H9 (cell line): Measurements from ENCODE around the gene LRRC36. TPM values are rescaled to one million over a fixed set of nuclear protein-coding genes. Genes with fewer than 3 reads are reported as not detected.

Experiments used
- DNase-seq: peaks from one replicate; pipeline ENCODE4 v3.0.0-alpha.2; 2017
- H2AFZ ChIP-seq: one replicate; pipeline ENCODE4 v1.6.1; 2013; ENCODE audit warnings: mild to moderate bottlenecking, low read length, control low read depth, moderate library complexity
- H2AK5ac ChIP-seq: 2 replicates; pipeline ENCODE4 v1.6.1; 2013; ENCODE audit warnings: low read length, control low read depth, mixed read lengths; ENCODE audit not compliant: insufficient read length
- H2BK120ac ChIP-seq: one replicate; pipeline ENCODE4 v1.6.1; 2013; ENCODE audit warnings: low read depth, mild to moderate bottlenecking, low read length, control low read depth, inconsistent platforms; ENCODE audit not compliant: poor library complexity, severe bottlenecking
- H2BK12ac ChIP-seq: 2 replicates; pipeline ENCODE4 v1.6.1; 2013; ENCODE audit warnings: low read length, control low read depth, mixed read lengths, low read depth; ENCODE audit not compliant: insufficient read length
- H2BK15ac ChIP-seq: 2 replicates; pipeline ENCODE4 v1.6.1; 2013; ENCODE audit warnings: low read depth, low read length, control low read depth
- H2BK20ac ChIP-seq: one replicate; pipeline ENCODE4 v1.6.1; 2013; ENCODE audit warnings: low read depth, mild to moderate bottlenecking, low read length, control low read depth, inconsistent platforms; ENCODE audit not compliant: poor library complexity, severe bottlenecking
- H2BK5ac ChIP-seq: 2 replicates; pipeline ENCODE4 v1.6.1; 2013; ENCODE audit warnings: low read length, control low read depth, mixed read lengths; ENCODE audit not compliant: insufficient read length
- H3K14ac ChIP-seq: 2 replicates; pipeline ENCODE4 v1.6.1; 2013; ENCODE audit warnings: low read length, control low read depth; ENCODE audit not compliant: insufficient read depth
- H3K18ac ChIP-seq: 2 replicates; pipeline ENCODE4 v1.6.1; 2013; ENCODE audit warnings: low read depth, mild to moderate bottlenecking, mixed read lengths, low read length, control low read depth; ENCODE audit not compliant: insufficient read length
- H3K23ac ChIP-seq: 2 replicates; pipeline ENCODE4 v1.6.1; 2013; ENCODE audit warnings: low read length, control low read depth, mixed read lengths, low read depth; ENCODE audit not compliant: insufficient read length
- H3K23me2 ChIP-seq: 2 replicates; pipeline ENCODE4 v1.6.1; 2013; ENCODE audit warnings: low read depth, mild to moderate bottlenecking, mixed read lengths, low read length, control low read depth; ENCODE audit not compliant: insufficient read length, poor library complexity, severe bottlenecking
- H3K27ac ChIP-seq: 2 replicates; pipeline ENCODE4 v1.5.1; 2013; ENCODE audit warnings: low read length, control low read depth, mixed read lengths, low read depth; ENCODE audit not compliant: insufficient read length
- H3K27me3 ChIP-seq: 2 replicates; pipeline ENCODE4 v1.6.1; 2013; ENCODE audit warnings: low read length, control low read depth, inconsistent platforms; ENCODE audit not compliant: insufficient read depth
- H3K4ac ChIP-seq: 2 replicates; pipeline ENCODE4 v1.6.1; 2013; ENCODE audit warnings: low read depth, mild to moderate bottlenecking, control low read depth, inconsistent platforms, low read length, moderate library complexity
- H3K4me1 ChIP-seq: 2 replicates; pipeline ENCODE4 v1.6.1; 2013; ENCODE audit warnings: low read length, control low read depth, inconsistent platforms; ENCODE audit not compliant: insufficient read depth
- H3K4me2 ChIP-seq: 2 replicates; pipeline ENCODE4 v1.6.1; 2013; ENCODE audit warnings: low read length, control low read depth, mixed read lengths; ENCODE audit not compliant: insufficient read length, insufficient read depth
- H3K56ac ChIP-seq: 2 replicates; pipeline ENCODE4 v1.6.1; 2013; ENCODE audit warnings: low read depth, mild to moderate bottlenecking, mixed read lengths, low read length, control low read depth; ENCODE audit not compliant: insufficient read length
- H3K79me1 ChIP-seq: 2 replicates; pipeline ENCODE4 v1.6.1; 2013; ENCODE audit warnings: low read depth, mild to moderate bottlenecking, moderate library complexity, low read length, control low read depth, inconsistent platforms; ENCODE audit not compliant: insufficient read depth, poor library complexity, severe bottlenecking
- H3K79me2 ChIP-seq: 2 replicates; pipeline ENCODE4 v1.6.1; 2013; ENCODE audit warnings: low read length, control low read depth, inconsistent platforms; ENCODE audit not compliant: insufficient read depth
- H3K9ac ChIP-seq: 2 replicates; pipeline ENCODE4 v1.6.1; 2013; ENCODE audit warnings: low read length, control low read depth, mixed read lengths; ENCODE audit not compliant: insufficient read length; ENCODE audit errors: extremely low read depth
- H3K9me3 ChIP-seq: one replicate; pipeline ENCODE4 v1.6.1; 2013; ENCODE audit warnings: low read depth, low read length, inconsistent platforms; ENCODE audit not compliant: control insufficient read depth
- H3T11ph ChIP-seq: one replicate; pipeline ENCODE4 v1.6.1; 2013; ENCODE audit warnings: mild to moderate bottlenecking, low read length, control low read depth, inconsistent platforms
- H4K20me1 ChIP-seq: one replicate; pipeline ENCODE4 v1.6.1; 2013; ENCODE audit not compliant: control insufficient read depth, insufficient read length, insufficient read depth
- H4K5ac ChIP-seq: 2 replicates; pipeline ENCODE4 v1.6.1; 2013; ENCODE audit warnings: low read depth, mild to moderate bottlenecking, mixed read lengths, low read length, control low read depth; ENCODE audit not compliant: insufficient read length
- H4K8ac ChIP-seq: replicated peaks from 2 replicates; pipeline ENCODE4 v1.6.1; 2013; ENCODE audit warnings: low read length, control low read depth, mixed read lengths, low read depth; ENCODE audit not compliant: insufficient read length
- H4K91ac ChIP-seq: 2 replicates; pipeline ENCODE4 v1.6.1; 2013; ENCODE audit warnings: low read depth, mild to moderate bottlenecking, moderate library complexity, mixed read lengths, low read length, control low read depth; ENCODE audit not compliant: insufficient read length
- H3K27ac Mint-ChIP-seq, 3 experiments: 2 replicates in 2 of 3; 3 replicates in 1 of 3; pipeline ENCODE4 v1.8.0; 2020 to 2021; ENCODE audit warnings: mixed read lengths in 3 of 3, mild to moderate bottlenecking in 1 of 3, moderate library complexity in 1 of 3
- H3K27me3 Mint-ChIP-seq: 2 replicates; pipeline ENCODE4 v1.8.0; 2021; ENCODE audit warnings: low read depth, mild to moderate bottlenecking, moderate library complexity, mixed read lengths
- H3K36me3 Mint-ChIP-seq, 3 experiments: 2 replicates in 2 of 3; 3 replicates in 1 of 3; pipeline ENCODE4 v1.8.0; 2020 to 2021; ENCODE audit warnings: low read depth in 3 of 3, mixed read lengths in 3 of 3; ENCODE audit not compliant: insufficient read depth in 1 of 3
- H3K4me1 Mint-ChIP-seq, 2 experiments: 2 replicates each; pipeline ENCODE4 v1.8.0; 2020; ENCODE audit warnings: mixed read lengths in 2 of 2
- H3K4me3 Mint-ChIP-seq, 2 experiments: 2 replicates in 1 of 2; 3 replicates in 1 of 2; pipeline ENCODE4 v1.8.0; 2020 to 2021; ENCODE audit warnings: mild to moderate bottlenecking in 2 of 2, mixed read lengths in 2 of 2, moderate library complexity in 1 of 2
- H3K9me3 Mint-ChIP-seq, 2 experiments: 2 replicates in 1 of 2; 3 replicates in 1 of 2; pipeline ENCODE4 v1.8.0; 2020; ENCODE audit warnings: mild to moderate bottlenecking in 2 of 2, mixed read lengths in 2 of 2, moderate library complexity in 1 of 2
- CTCF ChIP-seq: fragments of 200-600 bp; sonication (generic); conservative IDR thresholded peaks from 3 replicates; pipeline ENCODE4 v1.8.0; 2021; ENCODE audit warnings: antibody characterized with exemption, mild to moderate bottlenecking
- WGBS: extraction: QIAGEN DNeasy Blood & Tissue Kit; methylation state at CpG from one replicate; pipeline ENCODE4 v1.1.7; 2013; ENCODE audit warnings: missing lambda C conversion rate, low lambda C conversion rate, mixed read lengths; ENCODE audit not compliant: insufficient read length; ENCODE audit errors: extremely low coverage; 5-methylcytosine and 5-hydroxymethylcytosine counted together
- total RNA-seq: library from RNA; stranded (reverse); gene quantifications from 2 replicates; pipeline ENCODE4 v1.2.1, GENCODE V29; 2021

LRRC36 gene
- total RNA-seq, 1 experiment from 2014 or later, result not detected

DNA sequence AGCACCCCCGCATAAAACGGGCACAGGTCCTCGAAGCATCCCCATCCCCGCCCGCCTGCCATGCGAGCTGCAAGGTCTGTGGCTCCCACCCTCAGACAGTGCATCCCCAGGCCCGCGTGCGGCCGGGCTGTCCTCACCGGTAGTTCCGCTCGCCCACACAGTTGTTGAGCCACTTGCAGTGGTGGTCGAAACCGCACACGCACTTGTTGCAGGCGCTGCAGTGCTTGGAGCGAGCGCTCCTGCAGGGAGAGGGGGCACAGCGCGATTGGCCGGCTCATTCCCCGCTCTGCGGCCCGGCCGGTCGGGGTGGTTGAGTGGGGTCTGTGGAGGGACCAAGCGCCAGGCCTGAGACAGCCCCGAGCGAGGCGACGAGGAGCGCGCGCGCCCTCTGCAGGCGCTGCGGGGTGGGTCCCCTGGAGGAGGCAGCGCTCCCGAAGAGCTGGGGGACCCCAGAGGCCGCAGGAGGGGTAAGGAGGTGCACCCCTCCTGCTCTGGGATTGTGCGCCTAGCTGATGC, 72.7 kb downstream of the LRRC36 start:
- no peak overlapping the region for H3K9ac ChIP-seq

More for the DNA sequence above, 72.7 kb downstream of the LRRC36 start:
- H3K56ac ChIP-seq, result no peak overlapping the region
- no peaks in the 10 kb centered on the region; the same call in 1 of the 2 replicates for H3K4me1 ChIP-seq
- H2BK120ac ChIP-seq, result no peak overlapping the region
- DNase-seq, result peak; percentile 84
- no peaks in the 10 kb centered on the region for H3K23me2 ChIP-seq
- H3K27ac Mint-ChIP-seq, result no peak overlapping the region
- H4K8ac ChIP-seq, result no peak overlapping the region
- no peak overlapping the region for H2BK15ac ChIP-seq
- H3K27me3 ChIP-seq, result peaks cover 12% of the 10 kb centered on the region; the same call in 1 of the 2 replicates
- no peak overlapping the region for H2BK20ac ChIP-seq
- H3K79me1 ChIP-seq, result no peaks in the 10 kb centered on the region
- TF ChIP-seq CTCF, result peak; percentile 95
- no peak overlapping the region for H3K27ac ChIP-seq
- H3K27me3 Mint-ChIP-seq, result peaks cover 57% of the 10 kb centered on the region
- H3K4me1 Mint-ChIP-seq, result peaks cover 19 to 36% of the 10 kb centered on the region in 2 experiments
- no peak overlapping the region for H2BK12ac ChIP-seq
- no peak overlapping the region for H2BK5ac ChIP-seq
- no peak overlapping the region for H4K5ac ChIP-seq
- H3K4ac ChIP-seq, result no peak overlapping the region
- H2AK5ac ChIP-seq, result no peak overlapping the region
- WGBS, result no CpG with 5 or more reads among the region's 42 CpGs
- no peak overlapping the region for H3K14ac ChIP-seq
- no peak overlapping the region for H3K4me2 ChIP-seq
- H4K20me1 ChIP-seq, result peaks cover 2% of the 10 kb centered on the region
- H3K9me3 ChIP-seq, result no peaks in the 10 kb centered on the region
- no peak overlapping the region for H3K18ac ChIP-seq
- no peak overlapping the region for H3T11ph ChIP-seq
- H3K23ac ChIP-seq, result no peak overlapping the region
- H3K36me3 Mint-ChIP-seq, result peaks cover 0 to 1% (median 0%) of the 10 kb centered on the region in 3 experiments; a peak in 1 of 7 replicates
- H4K91ac ChIP-seq, result no peak overlapping the region
- no peaks in the 10 kb centered on the region for H3K79me2 ChIP-seq
- H2AFZ ChIP-seq, result no peak overlapping the region
- no peak overlapping the region for H3K4me3 Mint-ChIP-seq
- no peaks in the 10 kb centered on the region for H3K9me3 Mint-ChIP-seq
